IPS-18a (cell line): ENCODE measurements around the gene USP28.
"Not testable (repeated sequence)": the region's sequence is repeated elsewhere in the genome, so short reads cannot be mapped to it uniquely, and the experiment has no call there.

Source experiments
- H3K27ac ChIP-seq: one replicate; pipeline ENCODE4 v1.5.1; 2013; ENCODE audit warnings: low read length
- H3K27me3 ChIP-seq: one replicate; pipeline ENCODE4 v1.6.1; 2013; ENCODE audit warnings: mild to moderate bottlenecking, low read length; ENCODE audit not compliant: control insufficient read depth, insufficient read depth
- H3K36me3 ChIP-seq: one replicate; pipeline ENCODE4 v1.6.1; 2013; ENCODE audit warnings: low read depth, low read length; ENCODE audit not compliant: control insufficient read depth
- H3K4me1 ChIP-seq: one replicate; pipeline ENCODE4 v1.6.1; 2013; ENCODE audit warnings: low read depth, low read length; ENCODE audit not compliant: control insufficient read depth
- H3K4me3 ChIP-seq: one replicate; pipeline ENCODE4 v1.5.1; 2013; ENCODE audit warnings: low read length
- H3K9ac ChIP-seq: one replicate; pipeline ENCODE4 v1.6.1; 2013; ENCODE audit warnings: mild to moderate bottlenecking, low read length, moderate library complexity
- H3K9me3 ChIP-seq: one replicate; pipeline ENCODE4 v1.6.1; 2013; ENCODE audit warnings: low read depth, low read length; ENCODE audit not compliant: control insufficient read depth

The USP28 gene

DNA sequence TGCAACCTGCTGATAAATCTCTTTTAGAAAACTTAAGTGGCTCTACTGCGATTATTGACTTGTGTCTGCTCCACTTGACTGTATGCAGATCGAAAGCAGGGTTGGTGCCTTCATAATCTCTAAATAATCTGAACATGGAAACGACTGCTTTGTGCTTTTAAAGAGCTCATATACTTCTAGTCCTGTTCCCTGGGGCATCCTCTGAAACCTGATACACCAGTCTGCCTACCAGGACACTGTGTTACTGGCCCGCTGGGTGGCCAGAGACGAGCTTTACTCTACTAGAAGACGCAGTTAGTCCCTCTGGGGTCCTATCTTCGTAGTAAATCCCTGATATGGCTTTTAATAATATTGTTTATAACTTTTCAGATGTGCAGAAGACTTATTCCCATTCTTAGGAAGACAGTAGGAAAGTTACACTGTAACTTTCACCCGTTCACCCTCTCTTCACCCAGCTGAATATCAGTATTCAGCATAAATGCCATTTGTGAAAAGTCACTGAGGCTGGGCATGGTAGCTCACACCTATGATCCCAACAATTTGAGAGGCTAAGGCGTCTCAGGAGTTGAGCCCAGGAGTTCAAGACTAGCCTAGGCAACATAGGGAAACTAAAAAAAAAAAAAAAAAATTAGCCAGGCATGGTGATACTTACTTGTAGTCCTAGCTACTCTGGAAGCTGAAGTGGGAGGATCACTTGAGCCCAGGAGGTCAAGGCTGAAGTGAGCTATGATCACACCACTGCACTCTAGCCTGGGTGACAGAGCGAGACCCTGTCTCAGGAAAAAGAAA is 20.2 kb upstream of the USP28 start:
- no peak overlapping the region for H3K9ac ChIP-seq
- no peaks in the 10 kb centered on the region for H3K36me3 ChIP-seq
- H3K4me1 ChIP-seq: peaks cover 21% of the 10 kb centered on the region
- H3K27ac ChIP-seq: no peak overlapping the region
- no peaks in the 10 kb centered on the region for H3K9me3 ChIP-seq
- H3K27me3 ChIP-seq: no peaks in the 10 kb centered on the region
- no peak overlapping the region for H3K4me3 ChIP-seq

DNA sequence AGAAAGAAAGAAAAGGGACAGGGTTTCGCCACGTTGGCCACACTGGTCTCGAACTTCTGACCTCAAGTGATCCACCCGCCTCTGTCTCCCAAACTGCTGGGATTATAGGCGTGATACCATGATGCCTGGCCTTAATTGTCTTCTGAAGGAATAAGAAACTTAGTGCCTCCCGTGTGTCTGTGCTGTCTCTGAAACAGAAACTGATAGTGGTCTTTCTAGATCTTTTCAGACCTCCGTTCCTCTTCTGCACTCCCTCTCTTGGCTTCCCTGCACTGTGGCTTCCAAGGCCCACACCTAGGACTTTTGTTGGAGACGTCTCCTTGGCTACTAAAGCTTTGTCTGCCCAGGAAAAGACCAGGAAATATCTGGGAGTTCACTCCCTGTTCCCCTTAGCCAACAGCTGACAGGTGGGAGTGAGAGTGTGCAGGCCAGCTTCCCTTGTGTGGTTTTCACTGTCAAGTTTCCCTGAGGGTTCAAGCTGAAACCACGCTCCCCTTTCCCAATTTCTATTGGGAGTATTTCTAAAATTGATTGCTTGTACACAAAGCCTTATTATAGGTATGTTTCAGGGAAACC is 19.1 kb upstream of the USP28 start:
- H3K9me3 ChIP-seq: no peaks in the 10 kb centered on the region
- no peak overlapping the region for H3K4me3 ChIP-seq
- H3K36me3 ChIP-seq: no peaks in the 10 kb centered on the region
- H3K4me1 ChIP-seq: peaks cover 21% of the 10 kb centered on the region
- H3K27ac ChIP-seq: no peak overlapping the region
- no peak overlapping the region for H3K9ac ChIP-seq
- H3K27me3 ChIP-seq: no peaks in the 10 kb centered on the region

DNA sequence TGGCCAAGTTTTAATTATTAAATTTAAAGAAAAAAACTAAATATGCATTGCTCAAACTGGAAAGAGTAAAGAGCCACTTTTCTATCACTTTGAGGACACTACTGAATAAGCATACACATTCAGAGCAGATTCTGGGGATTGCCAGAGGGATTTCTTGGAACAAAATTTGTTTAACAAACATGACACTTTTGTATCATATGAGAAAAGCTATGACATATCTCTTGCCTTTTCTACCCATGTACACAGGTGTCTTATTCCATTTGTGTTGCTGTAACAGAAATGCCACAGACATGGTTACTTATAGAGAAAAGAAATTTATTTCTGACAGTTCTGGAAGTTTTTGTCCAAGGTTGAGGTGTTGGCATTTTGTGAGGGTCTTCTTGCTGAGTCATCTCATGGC is 13.5 kb upstream of the USP28 start:
- H3K4me1 ChIP-seq: no peaks in the 10 kb centered on the region
- no peaks in the 10 kb centered on the region for H3K9me3 ChIP-seq
- no peaks in the 10 kb centered on the region for H3K27me3 ChIP-seq
- H3K4me3 ChIP-seq: no peak overlapping the region
- no peaks in the 10 kb centered on the region for H3K36me3 ChIP-seq
- H3K9ac ChIP-seq: no peak overlapping the region
- H3K27ac ChIP-seq: no peak overlapping the region

DNA sequence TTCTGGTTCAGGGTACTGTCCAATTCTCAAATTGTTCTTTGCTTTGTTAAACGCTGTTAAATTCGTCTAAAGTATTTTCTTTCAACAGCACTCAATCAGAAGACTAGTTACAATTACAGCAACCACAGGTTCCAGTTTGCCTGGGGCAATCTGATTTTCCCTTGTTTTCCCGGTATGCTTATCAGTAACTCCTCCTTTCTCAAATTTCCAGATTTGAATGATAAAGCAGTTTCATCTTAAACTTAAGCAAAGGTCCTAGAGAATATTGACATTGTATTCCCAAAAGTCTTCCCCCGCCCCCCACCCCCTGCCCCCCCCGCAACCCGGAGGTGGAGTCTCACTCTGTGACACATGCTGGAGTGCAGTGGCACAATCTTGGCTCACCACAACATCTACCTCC is 10.5 kb upstream of the USP28 start:
- Histone ChIP-seq H3K4me1 (no peaks in the 10 kb centered on the region), H3K27me3 (no peaks in the 10 kb centered on the region), H3K27ac (no peak overlapping the region), H3K9me3 (no peaks in the 10 kb centered on the region), H3K4me3 (no peak overlapping the region), H3K36me3 (no peaks in the 10 kb centered on the region), H3K9ac (no peak overlapping the region)

DNA sequence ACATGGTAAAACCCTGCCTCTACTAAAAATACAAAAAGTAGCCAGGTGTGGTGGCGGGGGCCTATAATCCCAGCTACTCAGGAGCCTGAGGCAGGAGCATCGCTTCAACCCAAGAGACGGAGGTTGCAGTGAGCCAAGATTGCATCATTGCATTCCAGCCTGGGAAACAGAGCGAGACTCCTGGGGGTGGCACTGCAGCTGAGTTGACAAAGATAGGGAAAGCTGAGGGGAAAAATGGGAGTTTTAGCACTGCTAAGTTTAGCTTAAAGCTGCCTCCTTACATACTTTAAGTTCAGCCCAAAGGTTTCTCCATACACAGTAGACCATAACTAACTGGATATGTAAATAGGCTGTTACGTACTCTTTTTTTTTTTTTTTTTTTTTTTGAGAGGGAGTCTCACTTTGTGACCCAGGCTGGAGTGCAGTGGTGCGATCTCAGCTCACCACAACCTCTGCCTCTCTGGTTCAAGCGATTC is 9.0 kb upstream of the USP28 start:
- Histone ChIP-seq H3K4me3 (no peak overlapping the region), H3K9me3 (no peaks in the 10 kb centered on the region), H3K9ac (no peak overlapping the region), H3K27ac (no peak overlapping the region), H3K4me1 (no peaks in the 10 kb centered on the region), H3K36me3 (no peaks in the 10 kb centered on the region), H3K27me3 (no peaks in the 10 kb centered on the region)

DNA sequence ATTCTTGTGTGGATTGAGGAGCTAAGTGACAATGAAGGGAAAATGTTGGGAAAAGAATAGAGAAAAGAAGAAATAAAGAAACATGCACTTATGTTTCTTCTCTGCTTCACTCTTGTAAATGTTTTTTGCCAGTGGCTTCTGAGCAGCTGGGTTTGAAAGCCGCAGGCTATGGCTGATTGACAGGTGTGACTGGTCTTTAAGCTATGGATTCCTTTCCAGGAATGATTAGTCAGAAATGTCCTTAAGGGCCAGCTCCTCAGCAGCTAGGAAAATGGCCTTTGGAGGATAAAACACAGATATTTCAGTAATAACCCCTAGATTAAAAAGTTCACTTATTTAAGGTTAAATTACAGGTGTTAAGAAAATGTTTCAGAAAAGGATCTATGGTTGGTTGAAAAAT is 6.5 kb upstream of the USP28 start:
- H3K9ac ChIP-seq: no peak overlapping the region
- no peaks in the 10 kb centered on the region for H3K36me3 ChIP-seq
- no peaks in the 10 kb centered on the region for H3K27me3 ChIP-seq
- H3K4me1 ChIP-seq: no peaks in the 10 kb centered on the region
- no peaks in the 10 kb centered on the region for H3K9me3 ChIP-seq
- H3K4me3 ChIP-seq: no peak overlapping the region
- no peak overlapping the region for H3K27ac ChIP-seq

DNA sequence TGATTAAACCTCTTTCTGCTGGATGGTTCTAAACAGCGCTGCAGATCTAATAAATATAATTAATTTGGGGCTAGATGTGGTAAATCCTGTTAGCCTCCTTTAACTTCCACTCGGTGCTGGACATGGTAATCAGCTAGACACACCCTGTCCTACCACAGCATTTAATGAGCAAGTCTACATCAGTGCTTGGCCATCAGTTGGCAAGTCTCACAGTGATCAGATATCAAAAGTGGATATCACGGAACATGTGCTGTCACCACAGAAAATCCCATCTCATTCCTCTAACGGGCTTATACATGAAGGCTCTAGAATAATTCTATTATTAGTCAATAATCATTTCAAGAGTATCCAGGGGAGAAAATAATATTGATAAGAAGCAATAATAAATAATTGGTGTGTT is 5.6 kb upstream of the USP28 start:
- H3K9me3 ChIP-seq: no peaks in the 10 kb centered on the region
- H3K9ac ChIP-seq: no peak overlapping the region
- H3K4me1 ChIP-seq: peaks cover 6% of the 10 kb centered on the region
- H3K27ac ChIP-seq: no peak overlapping the region
- H3K4me3 ChIP-seq: no peak overlapping the region
- H3K27me3 ChIP-seq: no peaks in the 10 kb centered on the region
- H3K36me3 ChIP-seq: no peaks in the 10 kb centered on the region

DNA sequence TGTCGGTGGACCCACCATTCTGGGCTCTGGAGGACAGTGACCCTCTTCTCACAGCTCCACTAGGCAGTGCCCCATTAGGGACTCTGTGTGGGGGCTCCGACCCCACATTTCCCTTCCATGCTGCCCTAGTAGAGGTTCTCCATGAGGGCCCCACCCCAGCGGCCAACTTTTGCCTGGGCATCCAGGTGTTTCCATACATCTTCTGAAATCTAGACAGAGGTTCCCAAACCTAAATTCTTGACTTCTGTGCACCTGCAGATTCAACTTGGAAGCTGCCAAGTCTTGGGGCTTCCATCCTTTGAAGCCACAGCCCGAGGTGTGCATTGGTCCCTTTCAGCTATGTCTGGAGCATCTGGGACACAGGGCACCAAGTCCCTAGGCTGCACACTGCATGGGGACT is 4.1 kb upstream of the USP28 start:
- H3K9me3 ChIP-seq, H3K36me3 ChIP-seq, H3K9ac ChIP-seq, H3K27ac ChIP-seq, H3K27me3 ChIP-seq, H3K4me3 ChIP-seq, H3K4me1 ChIP-seq: not testable (repeated sequence)

DNA sequence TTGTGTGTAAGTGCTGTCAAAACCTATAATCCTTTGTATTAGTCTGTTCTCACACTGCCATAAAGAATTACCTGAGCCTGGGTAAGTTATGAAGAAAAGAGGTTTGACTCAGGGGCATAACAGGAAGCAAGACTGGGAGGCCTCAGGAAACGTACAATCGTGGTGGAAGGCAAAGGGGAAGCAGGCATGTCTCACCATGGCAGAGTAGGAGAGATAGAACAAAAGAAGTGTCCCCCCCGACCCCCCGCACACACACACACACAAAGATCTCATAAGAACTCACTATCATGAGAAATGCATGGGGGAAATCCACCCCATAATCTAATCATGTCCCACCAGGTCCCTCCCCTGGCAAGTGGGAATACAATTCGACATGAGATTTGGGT is 2.3 kb upstream of the USP28 start:
- H3K4me1 ChIP-seq: peaks cover 18% of the 10 kb centered on the region
- no peaks in the 10 kb centered on the region for H3K36me3 ChIP-seq
- no peaks in the 10 kb centered on the region for H3K27me3 ChIP-seq
- no peak overlapping the region for H3K27ac ChIP-seq
- no peak overlapping the region for H3K9ac ChIP-seq
- H3K9me3 ChIP-seq: no peaks in the 10 kb centered on the region
- H3K4me3 ChIP-seq: no peak overlapping the region

DNA sequence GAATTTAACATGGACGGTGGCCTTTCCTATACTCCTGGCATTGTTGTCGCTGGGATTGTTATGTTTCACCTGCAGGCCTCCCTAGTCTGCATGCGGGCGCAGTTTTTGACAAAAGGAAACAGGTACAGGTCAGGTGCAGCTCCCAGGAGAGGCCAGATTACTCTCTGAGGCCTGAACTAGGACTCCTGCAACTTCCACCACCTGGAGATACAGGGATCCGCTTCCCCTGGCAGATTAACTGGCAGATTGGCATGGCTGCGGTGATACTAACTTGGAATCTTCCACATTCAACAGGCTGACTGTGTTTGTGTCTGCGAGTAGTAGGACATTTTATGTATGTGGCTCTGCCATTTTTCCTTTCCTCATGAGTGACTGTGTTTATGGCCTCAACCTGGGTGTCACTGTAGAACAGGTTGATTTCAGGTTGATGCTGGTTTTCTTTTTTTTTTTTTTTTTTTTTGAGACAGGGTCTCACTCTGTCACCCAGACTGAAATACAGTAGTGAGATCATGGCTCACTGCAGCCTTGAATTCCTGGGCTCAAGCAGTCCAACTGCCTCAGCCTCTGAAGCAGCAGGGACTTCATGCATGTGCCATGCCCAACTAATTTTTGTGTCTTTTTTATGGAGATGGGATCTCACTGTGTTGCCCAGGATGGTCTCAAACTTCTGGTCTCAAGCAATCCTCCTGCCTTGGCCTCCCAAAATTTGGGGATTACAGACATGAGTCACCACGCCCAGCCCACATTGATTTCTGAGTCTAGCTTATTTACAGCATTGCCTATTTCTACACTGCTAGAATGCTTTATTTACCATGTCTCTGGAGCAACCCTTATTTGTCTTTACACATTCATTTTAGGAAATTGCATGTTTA is 1.7 kb upstream of the USP28 start:
- H3K4me1 ChIP-seq: peaks cover 19% of the 10 kb centered on the region
- H3K27ac ChIP-seq: no peak overlapping the region
- H3K9ac ChIP-seq: no peak overlapping the region
- no peaks in the 10 kb centered on the region for H3K27me3 ChIP-seq
- H3K4me3 ChIP-seq: no peak overlapping the region
- no peaks in the 10 kb centered on the region for H3K36me3 ChIP-seq
- H3K9me3 ChIP-seq: no peaks in the 10 kb centered on the region

DNA sequence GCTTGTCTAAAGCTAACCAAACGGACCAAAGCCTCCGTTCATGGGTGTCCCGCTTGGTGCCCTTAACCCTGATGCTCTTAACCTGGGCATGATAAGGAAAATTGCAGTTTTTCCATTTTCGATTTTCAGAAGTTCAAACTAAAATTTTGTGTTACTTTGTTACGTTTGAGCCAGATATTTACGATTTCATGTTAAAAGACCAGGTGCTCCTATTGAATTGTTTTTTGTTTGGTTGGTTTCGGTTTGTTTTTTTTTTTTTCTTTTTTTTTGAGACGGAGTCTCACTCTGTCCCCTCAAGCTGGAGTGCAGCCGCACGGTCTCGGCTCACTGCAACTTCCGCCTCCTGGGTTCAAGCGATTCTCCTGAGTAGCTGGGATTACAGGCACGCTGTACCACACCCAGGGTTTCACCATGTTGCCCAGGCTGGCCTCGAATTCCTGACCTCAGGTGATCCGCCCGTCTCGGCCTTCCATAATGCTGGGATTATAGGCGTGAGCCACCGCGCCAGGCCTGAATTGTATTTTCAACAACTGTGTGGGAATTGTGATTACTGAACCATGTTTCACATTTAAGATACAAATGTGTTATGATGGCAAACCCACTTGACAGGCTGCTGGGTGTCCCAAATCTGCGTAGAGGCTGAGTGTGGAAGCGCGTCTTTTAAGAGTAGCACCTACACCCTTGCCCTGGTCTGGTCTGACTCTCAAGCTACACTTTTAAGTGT is 864 bp upstream of the USP28 start:
- Histone ChIP-seq H3K27me3 (no peaks in the 10 kb centered on the region), H3K9ac (peak overlapping the region; percentile 81), H3K9me3 (no peaks in the 10 kb centered on the region), H3K4me1 (peaks cover 19% of the 10 kb centered on the region), H3K27ac (peak overlapping the region; percentile 96), H3K36me3 (no peaks in the 10 kb centered on the region), H3K4me3 (peak overlapping the region; percentile 82)
